NCI-H69 (cell line): ENCODE data around the gene TEX13C.
"Not testable (repeated sequence)": the region's sequence is repeated elsewhere in the genome, so short reads cannot be mapped to it uniquely, and the experiment has no call there.

ENCODE experiments used
- DNase-seq: peaks from one replicate; lab custom pipeline; 2025; lab: John Stamatoyannopoulos, UW

The TEX13C gene

GRCh38 chrX:125319646-125320521 lies at the start of gene TEX13C:
TEX13C (plus strand) TSS chrX:125319871; CDS start chrX:125320120, 249 bp downstream.
- no peak for DNase-seq

- DNase-seq: no peak
Observed at GRCh38 chrX:125287282-125287681, 32.4 kb upstream of the TEX13C start.

GRCh38 chrX:125288343-125288742 lies 31.3 kb upstream of the TEX13C start:
- DNase-seq: no peak

- peak; percentile 10 for DNase-seq
Observed at GRCh38 chrX:125289209-125289608, 30.5 kb upstream of the TEX13C start.

- no peak for DNase-seq
Observed at GRCh38 chrX:125289920-125290319, 29.8 kb upstream of the TEX13C start.

GRCh38 chrX:125291124-125291523 lies 28.5 kb upstream of the TEX13C start:
- peak; percentile 0 for DNase-seq

GRCh38 chrX:125293850-125294780 lies 25.6 kb upstream of the TEX13C start:
- no peak for DNase-seq

- no peak for DNase-seq
Observed at GRCh38 chrX:125295337-125295736, 24.3 kb upstream of the TEX13C start.

- DNase-seq: no peak
Observed at GRCh38 chrX:125298871-125299270, 20.8 kb upstream of the TEX13C start.

GRCh38 chrX:125306335-125306866 lies 13.3 kb upstream of the TEX13C start:
- DNase-seq: no peak

- DNase-seq: no peak
Observed at GRCh38 chrX:125308653-125309052, 11.0 kb upstream of the TEX13C start.

- DNase-seq: not testable (repeated sequence)
Observed at GRCh38 chrX:125319166-125319565, 505 bp upstream of the TEX13C start.

GRCh38 chrX:125322431-125322830 lies 2.8 kb downstream of the TEX13C start:
- DNase-seq: no peak

GRCh38 chrX:125326599-125326998 lies 6.9 kb downstream of the TEX13C start:
- DNase-seq: no peak

GRCh38 chrX:125327891-125328290 lies 8.2 kb downstream of the TEX13C start:
- no peak for DNase-seq

GRCh38 chrX:125333583-125333982 lies 13.9 kb downstream of the TEX13C start:
- no peak for DNase-seq

- DNase-seq: peak; percentile 21
Observed at GRCh38 chrX:125340490-125340889, 20.8 kb downstream of the TEX13C start.

- no peak for DNase-seq
Observed at GRCh38 chrX:125374169-125374568, 54.5 kb downstream of the TEX13C start.
